Colonic mucosa (tissue), 4 donors: Measurements from ENCODE around the gene CABLES1. TPM values are rescaled to one million over a fixed set of nuclear protein-coding genes. Genes with fewer than 3 reads are reported as not detected.

Experiments
- DNase-seq: peaks from one replicate; pipeline ENCODE4 v3.0.0-alpha.2; 2020
- H3K27ac ChIP-seq: fragments of 200-600 bp; one replicate; pipeline ENCODE4 v1.8.0; 2021
- H3K27me3 ChIP-seq: fragments of 200-600 bp; one replicate; pipeline ENCODE4 v1.8.0; 2021
- H3K36me3 ChIP-seq: fragments of 200-600 bp; one replicate; pipeline ENCODE4 v1.8.0; 2021
- H3K4me1 ChIP-seq: fragments of 200-600 bp; one replicate; pipeline ENCODE4 v1.8.0; 2021; ENCODE audit warnings: mild to moderate bottlenecking
- H3K4me3 ChIP-seq: fragments of 200-600 bp; one replicate; pipeline ENCODE4 v1.8.0; 2021
- H3K9ac ChIP-seq, 2 donors: one replicate each; pipeline ENCODE4 v1.7.0; 2013; ENCODE audit warnings: control low read depth in 2 of 2, low read depth in 2 of 2, low read length in 2 of 2
- H3K9me3 ChIP-seq: fragments of 200-600 bp; one replicate; pipeline ENCODE4 v1.8.0; 2021
- intact Hi-C: fragments of 100-400 bp; cut with DNase I; formaldehyde crosslinking; loops from one replicate; pipeline ENCODE4 v1.14.1; 2022
- total RNA-seq, 2 donors: library from RNA; stranded (reverse); fragmentation: NEBNext Ultra II Directional in 1 of 2; extraction: Animal tissue kit (Norgen Biotek cat#: 25700) in 1 of 2; gene quantifications; one replicate each; pipeline ENCODE4 v1.2.1, GENCODE V29; 2021
- TF ChIP-seq, protein P1 (sequence below): fragments of 200-600 bp; IDR thresholded peaks from one replicate; pipeline ENCODE4 v1.8.0; 2022; ENCODE audit warnings: antibody characterized with exemption, mild to moderate bottlenecking
- donor health status: healthy.
- donor health status: DM: no; HTN: no; CAD: no.
- donor health status: DM: no; HTN: no; CAD: no.

The CABLES1 gene
- total RNA-seq, 2 donors from 2014 or later = 4.2 to 6.2 TPM

DNA sequence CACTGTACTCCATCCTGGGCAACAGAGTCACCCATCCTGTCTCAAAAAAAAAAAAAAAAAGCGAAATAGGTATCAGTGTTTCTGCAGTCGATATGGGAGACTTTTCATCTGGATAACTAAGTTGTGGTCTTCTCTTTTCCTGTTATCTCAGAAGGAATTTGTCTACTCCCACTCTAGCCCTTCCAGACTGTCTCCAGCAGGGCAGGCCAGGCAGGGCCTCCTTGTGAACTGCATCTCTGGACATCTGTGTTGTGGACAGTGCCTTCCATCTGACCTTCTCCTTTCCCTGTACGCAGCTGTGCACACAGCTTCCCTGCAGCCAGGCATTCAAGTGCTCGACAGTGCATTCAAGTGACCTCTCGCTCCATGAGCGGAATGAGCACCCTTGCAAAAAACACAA lies 110.2 kb downstream of the CABLES1 start:
- TF ChIP-seq, protein P1, sequence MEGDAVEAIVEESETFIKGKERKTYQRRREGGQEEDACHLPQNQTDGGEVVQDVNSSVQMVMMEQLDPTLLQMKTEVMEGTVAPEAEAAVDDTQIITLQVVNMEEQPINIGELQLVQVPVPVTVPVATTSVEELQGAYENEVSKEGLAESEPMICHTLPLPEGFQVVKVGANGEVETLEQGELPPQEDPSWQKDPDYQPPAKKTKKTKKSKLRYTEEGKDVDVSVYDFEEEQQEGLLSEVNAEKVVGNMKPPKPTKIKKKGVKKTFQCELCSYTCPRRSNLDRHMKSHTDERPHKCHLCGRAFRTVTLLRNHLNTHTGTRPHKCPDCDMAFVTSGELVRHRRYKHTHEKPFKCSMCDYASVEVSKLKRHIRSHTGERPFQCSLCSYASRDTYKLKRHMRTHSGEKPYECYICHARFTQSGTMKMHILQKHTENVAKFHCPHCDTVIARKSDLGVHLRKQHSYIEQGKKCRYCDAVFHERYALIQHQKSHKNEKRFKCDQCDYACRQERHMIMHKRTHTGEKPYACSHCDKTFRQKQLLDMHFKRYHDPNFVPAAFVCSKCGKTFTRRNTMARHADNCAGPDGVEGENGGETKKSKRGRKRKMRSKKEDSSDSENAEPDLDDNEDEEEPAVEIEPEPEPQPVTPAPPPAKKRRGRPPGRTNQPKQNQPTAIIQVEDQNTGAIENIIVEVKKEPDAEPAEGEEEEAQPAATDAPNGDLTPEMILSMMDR = no peak
- intact Hi-C loops = no loop called here
- no peaks in the 10 kb centered on the region for H3K9me3 ChIP-seq
- no peaks in the 10 kb centered on the region for H3K36me3 ChIP-seq
- H3K27ac ChIP-seq = no peak overlapping the region
- no peaks in the 10 kb centered on the region for H3K27me3 ChIP-seq
- no peaks in the 10 kb centered on the region for H3K4me1 ChIP-seq
- DNase-seq = no peak
- no peak overlapping the region for H3K9ac ChIP-seq
- no peak overlapping the region for H3K4me3 ChIP-seq

DNA sequence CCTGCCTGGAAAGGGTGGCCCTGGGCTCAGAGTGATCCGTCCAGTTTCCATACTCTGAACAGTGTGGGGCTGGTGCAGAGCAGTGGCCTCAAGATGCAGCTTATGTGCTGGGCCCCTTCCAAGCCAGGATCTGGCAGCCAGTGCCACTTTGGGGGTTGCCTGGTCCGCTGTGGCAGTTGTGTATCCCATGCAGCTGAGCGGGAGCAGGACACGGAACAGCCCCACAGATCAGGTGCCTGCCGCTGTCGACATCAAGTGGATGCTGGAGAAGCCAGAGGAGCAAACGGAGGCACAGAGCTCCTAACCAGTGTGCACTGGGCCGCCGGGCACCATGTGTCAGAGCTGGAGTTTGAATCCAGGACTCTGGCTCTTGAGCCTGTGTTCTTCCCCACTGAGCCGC lies 112.0 kb downstream of the CABLES1 start:
- Histone ChIP-seq H3K27me3 (no peaks in the 10 kb centered on the region), H3K4me3 (no peak overlapping the region), H3K9ac (no peak overlapping the region), H3K27ac (no peak overlapping the region), H3K9me3 (no peaks in the 10 kb centered on the region), H3K4me1 (no peaks in the 10 kb centered on the region), H3K36me3 (no peaks in the 10 kb centered on the region)
- DNase-seq = no peak
- TF ChIP-seq, protein P1 = no peak
- intact Hi-C loops = no loop called here

DNA sequence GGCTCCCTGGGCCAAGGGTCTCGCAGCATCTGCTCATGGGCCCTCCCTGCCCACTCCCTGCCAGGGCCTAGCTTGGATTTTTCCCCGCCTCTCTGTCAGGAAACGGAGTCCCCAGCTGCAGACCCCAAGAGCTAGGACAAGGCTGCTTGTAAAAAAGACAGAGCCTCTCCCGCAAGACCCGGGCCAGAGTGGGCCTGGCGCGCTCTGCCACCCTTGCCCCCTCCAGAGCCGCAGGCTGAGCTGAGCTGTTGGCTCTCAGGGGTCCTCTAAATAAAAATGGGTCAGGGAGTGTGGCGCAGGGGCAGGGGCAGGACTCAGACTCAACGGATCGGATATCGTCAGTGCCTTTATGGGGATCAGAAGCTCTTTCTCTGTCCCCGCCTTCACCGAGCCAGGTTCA lies 112.6 kb downstream of the CABLES1 start:
- Histone ChIP-seq H3K27me3 (no peaks in the 10 kb centered on the region), H3K9ac (no peak overlapping the region), H3K4me1 (no peaks in the 10 kb centered on the region), H3K27ac (no peak overlapping the region), H3K9me3 (no peaks in the 10 kb centered on the region), H3K4me3 (no peak overlapping the region), H3K36me3 (no peaks in the 10 kb centered on the region)
- TF ChIP-seq, protein P1 = no peak
- intact Hi-C loops = no loop called here
- no peak for DNase-seq

DNA sequence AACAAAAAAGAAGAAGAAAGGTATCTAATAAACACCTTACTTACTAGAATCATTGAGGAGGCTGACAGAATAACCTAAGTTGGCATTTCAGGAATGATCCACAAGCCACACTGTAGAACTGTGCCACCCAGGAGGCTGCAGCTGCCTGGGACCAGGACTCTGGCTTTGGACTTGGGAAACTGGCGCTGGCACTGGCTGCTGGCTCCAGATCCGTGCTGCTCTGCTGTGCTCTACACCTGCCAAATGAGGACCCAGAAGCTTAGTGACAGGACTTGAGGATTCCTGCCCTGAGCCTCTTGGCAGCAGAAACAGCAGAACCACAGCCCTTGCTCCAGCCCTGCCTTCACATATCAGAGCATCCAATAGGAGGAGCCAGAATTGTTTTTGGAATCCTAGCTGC lies 113.5 kb downstream of the CABLES1 start:
- DNase-seq = no peak
- intact Hi-C loops = no loop called here
- H3K4me3 ChIP-seq = no peak overlapping the region
- H3K27me3 ChIP-seq = no peaks in the 10 kb centered on the region
- no peak overlapping the region for H3K27ac ChIP-seq
- H3K4me1 ChIP-seq = no peaks in the 10 kb centered on the region
- TF ChIP-seq, protein P1 = no peak
- H3K9me3 ChIP-seq = no peaks in the 10 kb centered on the region
- no peaks in the 10 kb centered on the region for H3K36me3 ChIP-seq
- no peak overlapping the region for H3K9ac ChIP-seq

DNA sequence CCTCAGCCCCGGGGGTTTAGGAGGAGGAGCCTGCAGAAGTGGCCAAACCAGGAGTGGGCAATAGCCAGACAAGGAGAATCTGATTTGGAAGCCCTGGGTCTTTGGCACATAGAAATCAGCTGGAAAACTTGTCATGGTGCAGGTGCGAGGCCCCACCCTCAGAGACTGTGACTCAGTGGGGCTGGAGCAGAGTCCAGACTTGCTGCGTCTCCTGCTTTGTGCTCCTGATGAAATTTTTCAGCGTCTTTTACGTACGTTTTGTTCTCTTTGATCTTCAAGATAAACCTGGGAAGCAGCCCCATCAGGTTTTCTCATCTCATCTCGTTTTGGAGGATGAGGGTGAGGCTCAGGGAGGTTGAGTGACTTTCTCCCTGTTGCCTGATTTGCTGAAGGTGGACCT lies 114.1 kb downstream of the CABLES1 start:
- TF ChIP-seq, protein P1 = no peak
- no peaks in the 10 kb centered on the region for H3K27me3 ChIP-seq
- no peak overlapping the region for H3K9ac ChIP-seq
- no peak overlapping the region for H3K27ac ChIP-seq
- no peaks in the 10 kb centered on the region for H3K4me1 ChIP-seq
- DNase-seq = no peak
- H3K36me3 ChIP-seq = no peaks in the 10 kb centered on the region
- H3K9me3 ChIP-seq = no peaks in the 10 kb centered on the region
- no peak overlapping the region for H3K4me3 ChIP-seq
- intact Hi-C loops = no loop called here
